Activated T-cell treated with anti-CD3 and anti-CD28 coated beads for 1 hour (primary cell): Measurements from ENCODE around the gene TP53I13.

ENCODE experiments used
- DNase-seq: peaks from one replicate; pipeline ENCODE4 v3.0.0-alpha.2; 2020; ENCODE audit warnings: low read depth

Gene TP53I13

GRCh38 chr17:29615492-29616299, 47.2 kb downstream of the TP53I13 start:
- DNase-seq = peak; percentile 78

GRCh38 chr17:29616300-29617048, 48.0 kb downstream of the TP53I13 start:
- DNase-seq = no peak

- DNase-seq = peak; percentile 86
These were observed 48.6 kb downstream of the TP53I13 start for GRCh38 chr17:29617125-29617480.

- DNase-seq = peak; percentile 79
These were observed 49.2 kb downstream of the TP53I13 start for GRCh38 chr17:29617481-29618271.

GRCh38 chr17:29618272-29619065, 50.0 kb downstream of the TP53I13 start:
- no peak for DNase-seq

- DNase-seq = no peak
These were observed 50.8 kb downstream of the TP53I13 start for GRCh38 chr17:29619251-29619650.

- DNase-seq = no peak
These were observed 51.8 kb downstream of the TP53I13 start for GRCh38 chr17:29620271-29620670.

GRCh38 chr17:29620779-29621500, 52.4 kb downstream of the TP53I13 start:
- DNase-seq = no peak

- no peak for DNase-seq
These were observed 53.3 kb downstream of the TP53I13 start for GRCh38 chr17:29621751-29622194.
